GM18511 (cell line): ENCODE data around the gene HPSE2.

Source experiments
- ATAC-seq: cut with Tn5 transposase; IDR thresholded peaks from one replicate; pipeline ENCODE4 v1.9.1; 2021; ENCODE audit warnings: mild to moderate bottlenecking, moderate library complexity; ENCODE audit not compliant: unreplicated experiment

The HPSE2 gene

GRCh38 chr10:98632456-98633150, 603.0 kb downstream of the HPSE2 start:
- no peak for ATAC-seq

GRCh38 chr10:98628206-98628605, 607.4 kb downstream of the HPSE2 start:
- ATAC-seq: no peak

GRCh38 chr10:98627711-98628110, 607.9 kb downstream of the HPSE2 start:
- ATAC-seq: no peak

DNA sequence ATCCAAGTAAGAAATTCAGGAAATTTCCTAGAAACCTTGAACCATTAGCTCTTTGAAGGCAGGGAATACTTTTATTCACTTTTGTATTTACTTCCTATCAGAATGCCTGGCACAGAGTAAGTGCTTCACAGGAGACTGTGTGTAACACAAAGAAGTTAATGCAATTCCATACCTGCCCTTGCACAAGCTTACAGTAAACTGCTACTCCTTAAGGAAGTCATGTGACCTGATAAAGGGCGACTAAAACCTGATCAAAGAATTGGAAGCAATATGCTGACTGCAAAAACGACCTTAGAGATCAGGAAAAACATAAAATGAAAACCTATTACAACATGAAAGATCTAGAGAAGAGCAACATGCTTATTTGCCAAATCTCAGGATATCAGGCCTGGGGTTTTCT, 610.7 kb downstream of the HPSE2 start:
- ATAC-seq: no peak

DNA sequence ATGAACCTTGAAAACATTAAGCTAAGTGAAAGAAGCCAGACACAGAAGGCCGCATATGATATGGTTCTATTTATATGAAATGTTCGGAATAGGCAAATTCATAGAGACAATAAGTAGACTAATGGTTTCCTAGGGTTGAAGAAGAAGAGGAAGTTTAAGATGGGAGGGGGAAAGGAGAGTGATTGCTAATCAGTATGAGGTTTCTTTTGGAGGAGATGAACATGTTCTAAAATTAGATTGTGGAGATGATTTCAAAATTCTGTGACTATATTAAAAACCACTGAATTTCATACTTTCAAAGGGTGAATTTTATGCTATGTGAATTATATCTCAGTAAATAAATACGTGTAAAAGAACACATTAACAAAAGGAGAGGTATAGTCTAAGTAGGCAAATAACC, 612.5 kb downstream of the HPSE2 start:
- no peak for ATAC-seq

GRCh38 chr10:98621630-98622029, 614.0 kb downstream of the HPSE2 start:
- ATAC-seq: no peak

DNA sequence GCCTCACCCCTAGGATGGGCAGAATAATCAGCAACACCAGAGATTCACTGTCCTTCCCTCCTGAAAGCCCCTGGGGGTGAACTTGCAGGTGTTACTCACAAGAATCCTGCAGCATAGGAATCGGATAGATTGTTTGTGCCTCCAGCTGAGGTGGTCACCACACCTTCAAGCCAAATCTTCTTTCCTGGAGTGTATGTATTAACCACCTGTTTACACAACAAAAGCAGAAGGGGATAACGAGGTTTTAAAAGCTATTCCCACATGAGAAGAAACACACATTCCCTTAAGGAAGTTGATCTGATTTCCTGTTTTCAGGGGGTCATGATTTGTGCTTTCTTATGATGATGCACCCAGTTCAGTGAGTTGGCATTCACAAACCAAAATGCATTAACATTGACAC, 615.1 kb downstream of the HPSE2 start:
- no peak for ATAC-seq

DNA sequence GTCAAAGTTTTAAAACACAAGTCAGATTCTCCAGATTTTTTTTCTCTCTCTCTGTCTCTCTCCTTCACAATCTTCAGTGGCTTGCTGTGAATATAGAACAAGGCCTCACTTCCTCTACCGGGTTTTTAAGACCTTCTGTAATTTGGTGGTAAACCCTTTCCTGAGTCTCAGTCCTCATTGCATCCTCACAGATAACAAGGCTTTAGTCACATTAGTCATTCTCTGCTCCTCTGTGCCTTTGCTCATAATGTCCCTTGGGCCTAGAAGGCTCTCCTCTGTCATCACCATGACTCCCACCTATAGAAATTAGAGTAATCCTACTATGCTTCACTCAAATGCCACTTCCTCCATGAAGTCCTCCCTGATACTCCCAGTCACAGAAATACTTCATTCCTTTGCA, 616.2 kb downstream of the HPSE2 start:
- no peak for ATAC-seq

GRCh38 chr10:98617906-98618520, 617.6 kb downstream of the HPSE2 start:
- ATAC-seq: no peak

DNA sequence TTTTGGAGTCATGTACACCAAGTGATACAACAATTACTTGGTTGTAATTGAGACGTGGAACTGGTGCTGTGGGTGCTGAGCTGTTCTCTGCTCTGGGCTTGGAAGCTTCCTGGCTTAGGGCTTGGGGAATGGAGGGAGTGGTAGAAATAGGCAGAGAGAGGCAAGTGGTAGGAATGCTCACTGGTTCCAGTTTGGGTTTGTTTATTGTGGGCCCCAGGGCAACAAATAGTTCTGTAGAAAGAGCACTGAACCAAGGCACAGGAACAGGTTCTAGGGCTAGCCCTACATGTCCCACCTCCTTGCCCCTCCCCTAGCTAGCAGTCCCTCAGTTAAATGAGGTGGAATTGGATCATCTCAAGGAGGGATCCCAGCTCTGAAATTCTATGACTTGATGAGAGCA, 622.2 kb downstream of the HPSE2 start:
- ATAC-seq: no peak

DNA sequence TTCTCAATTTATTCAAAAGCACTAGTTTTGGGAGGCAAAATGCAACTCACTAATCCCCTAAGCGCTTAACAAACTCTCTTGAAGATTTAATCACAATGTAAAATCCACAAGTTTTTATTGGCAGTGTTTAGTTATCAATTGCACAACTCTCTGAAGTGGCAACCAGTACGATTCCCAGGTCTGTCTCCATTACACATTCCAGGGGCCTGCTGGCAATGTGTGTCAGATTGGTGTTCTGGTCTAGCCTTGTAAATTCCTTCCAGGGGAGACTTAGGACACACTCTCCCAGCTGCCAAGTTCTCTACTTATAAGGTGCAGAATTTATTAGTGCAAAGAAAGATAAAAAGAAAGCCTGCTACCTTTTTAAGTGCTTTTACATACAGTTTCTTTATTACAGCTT, 624.2 kb downstream of the HPSE2 start:
- ATAC-seq: no peak

GRCh38 chr10:98610836-98611235, 624.8 kb downstream of the HPSE2 start:
- no peak for ATAC-seq

DNA sequence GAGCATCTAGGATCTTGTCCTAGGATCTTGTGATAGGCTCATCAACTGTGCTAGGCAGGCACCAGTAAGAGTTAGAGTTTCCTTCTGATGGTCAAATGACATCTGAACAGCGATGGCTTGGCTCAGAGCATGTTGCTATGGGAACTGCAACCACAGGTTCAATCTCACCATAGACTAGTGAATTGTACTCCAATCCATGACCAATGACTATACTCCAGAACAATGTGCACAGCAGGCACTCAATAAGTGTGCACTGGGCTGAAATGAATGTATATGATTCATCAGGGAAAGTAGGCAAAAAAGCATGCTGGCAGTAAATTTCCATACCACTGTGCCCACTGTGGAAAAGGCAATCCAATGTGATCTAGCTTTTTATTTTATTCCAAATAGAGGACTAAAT, 625.4 kb downstream of the HPSE2 start:
- ATAC-seq: no peak

- no peak for ATAC-seq
These were observed 626.4 kb downstream of the HPSE2 start for GRCh38 chr10:98609265-98609664.

DNA sequence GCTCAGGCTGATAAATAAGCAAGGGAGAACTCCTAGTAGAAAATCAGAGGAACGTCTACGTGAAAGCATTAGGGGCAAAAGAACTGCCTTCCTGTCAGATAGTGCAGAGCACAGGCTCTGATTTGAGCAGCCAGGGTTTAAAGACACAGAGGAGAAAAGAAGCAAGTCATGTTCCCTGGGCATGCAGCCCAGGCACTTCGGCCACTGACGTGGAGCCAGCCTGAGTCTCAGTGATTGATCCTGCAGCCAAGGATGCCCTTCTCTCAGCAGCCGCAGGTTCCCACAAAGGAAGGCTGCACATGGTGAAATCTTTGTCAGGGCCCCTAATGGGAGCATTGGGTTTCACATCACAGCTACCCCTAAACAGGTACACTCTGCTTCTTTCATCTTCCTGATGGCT, 627.2 kb downstream of the HPSE2 start:
- no peak for ATAC-seq

- ATAC-seq: no peak
These were observed 633.4 kb downstream of the HPSE2 start for GRCh38 chr10:98602224-98602623.

GRCh38 chr10:98599032-98599610, 636.5 kb downstream of the HPSE2 start:
- ATAC-seq: no peak

- ATAC-seq: no peak
These were observed 639.2 kb downstream of the HPSE2 start for GRCh38 chr10:98596404-98596803.

- no peak for ATAC-seq
These were observed 646.0 kb downstream of the HPSE2 start for GRCh38 chr10:98589691-98590090.

DNA sequence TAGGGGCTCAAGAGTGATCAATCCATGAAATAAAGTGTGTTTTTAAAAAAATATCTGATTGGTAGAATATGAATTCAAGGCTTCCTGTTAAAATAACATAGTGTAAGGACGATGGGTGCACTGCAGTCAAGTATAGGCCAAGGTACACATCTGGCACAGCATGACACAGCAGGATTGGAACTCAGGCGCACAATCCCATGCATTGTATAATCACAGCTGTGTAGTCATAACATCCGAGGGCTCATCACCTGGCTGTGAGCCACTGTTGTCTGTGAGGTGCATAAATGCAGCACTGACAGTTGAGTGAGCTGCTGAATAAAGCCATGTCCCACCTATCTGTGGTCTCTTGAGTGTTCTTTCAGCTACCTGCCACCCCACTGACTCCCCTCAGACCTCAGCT, 646.6 kb downstream of the HPSE2 start:
- ATAC-seq: no peak

- ATAC-seq: no peak
These were observed 648.4 kb downstream of the HPSE2 start for GRCh38 chr10:98587156-98587837.

DNA sequence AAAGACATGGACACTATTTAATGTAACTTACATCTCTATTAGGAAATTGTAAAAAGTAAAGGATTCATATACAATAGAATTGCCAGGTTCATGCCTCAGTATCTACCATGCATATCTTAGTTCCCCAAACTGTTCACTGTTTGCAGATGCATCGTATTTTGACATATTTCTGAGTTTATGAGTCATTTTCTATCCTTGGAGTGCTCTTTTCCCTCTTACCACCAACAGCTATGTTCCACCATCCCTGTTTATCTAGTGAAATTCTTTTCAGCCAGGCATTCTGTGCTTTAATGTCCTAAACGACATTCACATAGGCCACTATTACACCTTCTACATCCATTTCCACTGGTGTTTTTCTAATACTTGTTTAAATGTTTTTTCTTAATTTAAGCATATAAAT, 649.6 kb downstream of the HPSE2 start:
- no peak for ATAC-seq
